GM12891 (cell line): Measurements from ENCODE around the gene ACLY.
"Not testable (repeated sequence)": the region's sequence is repeated elsewhere in the genome, so short reads cannot be mapped to it uniquely, and the experiment has no call there.

Experiments used
- POLR2A ChIP-seq: IDR thresholded peaks from 2 replicates; pipeline ENCODE4 v1.6.1; 2011; ENCODE audit warnings: low read depth, low read length, control low read depth
- POLR2AphosphoS5 ChIP-seq: IDR thresholded peaks from 2 replicates; pipeline ENCODE4 v1.6.1; 2011; ENCODE audit warnings: low read depth, low read length, control low read depth
- POU2F2 ChIP-seq: IDR thresholded peaks from 2 replicates; pipeline ENCODE4 v1.6.1; 2011; ENCODE audit warnings: low read depth, mild to moderate bottlenecking, control low read depth, low read length, moderate library complexity
- SPI1 ChIP-seq: IDR thresholded peaks from 2 replicates; pipeline ENCODE4 v1.6.1; 2011; ENCODE audit warnings: low read depth, low read length, control low read depth
- TAF1 ChIP-seq: IDR thresholded peaks from 2 replicates; pipeline ENCODE4 v1.6.1; 2011; ENCODE audit warnings: low read depth, low read length, control low read depth

DNA sequence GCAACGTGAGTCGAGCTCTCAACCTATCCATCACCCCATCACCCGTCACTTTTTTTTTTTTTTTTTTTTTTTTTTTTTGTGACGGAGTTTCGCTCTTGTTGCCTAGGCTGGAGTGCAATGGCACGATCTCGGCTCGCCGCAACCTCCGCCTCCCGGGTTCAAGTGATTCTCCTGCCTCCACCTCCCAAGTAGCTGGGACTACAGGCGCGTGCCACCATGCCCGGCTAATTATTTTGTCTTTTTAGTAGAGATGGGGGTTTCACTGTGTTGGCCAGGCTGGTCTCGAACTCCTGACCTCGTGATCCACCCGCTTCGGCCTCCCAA, 12.0 kb upstream of the ACLY start:
- TF ChIP-seq POLR2AphosphoS5, TAF1, POLR2A, SPI1, POU2F2: not testable (repeated sequence)
